GM12878 (cell line): Measurements from ENCODE around the gene PTS. TPM values are rescaled to one million over a fixed set of nuclear protein-coding genes. Genes with fewer than 3 reads are reported as not detected.

Experiments used
- ATAC-seq: fragments of 200-7000 bp; cut with Tn5 transposase; 3 replicates; pipeline ENCODE4 v1.9.1; 2020; ENCODE audit warnings: mild to moderate bottlenecking, moderate library complexity
- BruUV-seq: library from RNA; stranded (reverse); fragments of 400-500 nt; replicated peaks from 2 replicates; lab custom pipeline; 2021; lab: Mats Ljungman, UMichigan
- CTCF ChIA-PET: fragments of 300-600 bp; sonication (Branson Sonifier 250); formaldehyde crosslinking; extraction: SDS; loops from one replicate; lab custom pipeline; 2021; ENCODE audit warnings: inconsistent platforms; lab: Yijun Ruan, JAX
- POLR2A ChIA-PET: fragments of 350-600 bp; formaldehyde crosslinking; extraction: SDS; loops from one replicate; lab custom pipeline; 2021; ENCODE audit warnings: inconsistent platforms; lab: Charles Lee
- RAD21 ChIA-PET: fragments of 300-600 bp; sonication (Branson Sonifier 250); formaldehyde crosslinking; loops from one replicate; lab custom pipeline; 2023; ENCODE audit warnings: antibody characterized with exemption; ENCODE audit not compliant: unreplicated experiment; lab: Charles Lee
- SMC1A ChIA-PET: fragments of 300-600 bp; sonication (Branson Sonifier 250); formaldehyde crosslinking; loops from one replicate; lab custom pipeline; 2023; ENCODE audit not compliant: unreplicated experiment, uncharacterized antibody; lab: Charles Lee
- DNase-seq: peaks from one replicate; pipeline ENCODE4 v3.0.0-alpha.2; 2011; ENCODE audit warnings: low read depth, low spot score
- FAIRE-seq: peaks from 3 replicates; lab custom pipeline; 2011; peaks lifted over from hg19 to GRCh38; lab: Jason Lieb, UNC
- H2AFZ ChIP-seq: 2 replicates; pipeline ENCODE4 v1.6.0; 2011; ENCODE audit warnings: low read depth, low read length, control low read depth; ENCODE audit not compliant: control insufficient read depth
- H3K27ac ChIP-seq: 2 replicates; pipeline ENCODE4 v1.5.1; 2011; ENCODE audit warnings: control low read depth; ENCODE audit not compliant: control insufficient read depth, insufficient read depth
- H3K27me3 ChIP-seq, 2 experiments: replicated peaks in 1 of 2; 2 replicates each; pipeline versions ENCODE4 v1.6.0 to v1.6.1; 2011; ENCODE audit warnings: low read length in 1 of 2; ENCODE audit not compliant: control insufficient read depth in 2 of 2, insufficient read depth in 2 of 2
- H3K36me3 ChIP-seq, 2 experiments: 2 replicates each; pipeline ENCODE4 v1.5.1; 2011; ENCODE audit warnings: low read length in 1 of 2; ENCODE audit not compliant: control insufficient read depth in 2 of 2, insufficient read depth in 2 of 2
- H3K4me1 ChIP-seq: 2 replicates; pipeline ENCODE4 v1.6.1; 2011; ENCODE audit warnings: mild to moderate bottlenecking, low read length, moderate library complexity, mixed read lengths; ENCODE audit not compliant: control insufficient read depth, insufficient read depth
- H3K4me2 ChIP-seq: 2 replicates; pipeline ENCODE4 v1.6.0; 2011; ENCODE audit warnings: control low read depth; ENCODE audit not compliant: control insufficient read depth, insufficient read depth
- H3K4me3 ChIP-seq: fragments of 200-600 bp; sonication (generic); 2 replicates; pipeline ENCODE4 v1.5.1; 2016
- H3K79me2 ChIP-seq: 2 replicates; pipeline ENCODE4 v1.6.0; 2011; ENCODE audit warnings: low read length; ENCODE audit not compliant: control insufficient read depth, insufficient read depth
- H3K9ac ChIP-seq: 2 replicates; pipeline ENCODE4 v1.8.0; 2011; ENCODE audit warnings: low read length, control low read depth, mixed read lengths; ENCODE audit not compliant: control insufficient read depth, insufficient read depth
- H3K9me3 ChIP-seq: replicated peaks from 3 replicates; pipeline ENCODE4 v1.5.1; 2011; ENCODE audit warnings: mild to moderate bottlenecking, low read length; ENCODE audit not compliant: control insufficient read depth, insufficient read depth
- H4K20me1 ChIP-seq: 2 replicates; pipeline ENCODE4 v1.6.0; 2011; ENCODE audit not compliant: control insufficient read depth, insufficient read depth
- CEBPB ChIP-seq, 2 experiments: fragments of 150-350 bp in 1 of 2; IDR thresholded peaks; 2 replicates each; pipeline ENCODE4 v1.6.1; 2012 to 2014; ENCODE audit warnings: low read depth in 2 of 2, low read length in 2 of 2, borderline replicate concordance in 1 of 2, inconsistent platforms in 1 of 2
- ETV6 ChIP-seq, 2 experiments: fragments of 450-650 bp in 1 of 2; IDR thresholded peaks in 1 of 2; conservative IDR thresholded peaks in 1 of 2; 2 replicates each; pipeline ENCODE4 v1.6.1; 2014; ENCODE audit warnings: antibody characterized with exemption in 1 of 2, borderline replicate concordance in 1 of 2, low read depth in 1 of 2, mild to moderate bottlenecking in 1 of 2, moderate library complexity in 1 of 2
- KDM1A ChIP-seq: fragments of 200-600 bp; sonication (generic); IDR thresholded peaks from 2 replicates; pipeline ENCODE4 v1.6.1; 2016; ENCODE audit warnings: borderline replicate concordance
- NFYA ChIP-seq: IDR thresholded peaks from 2 replicates; pipeline ENCODE4 v1.6.1; 2011; ENCODE audit warnings: low read depth, mild to moderate bottlenecking, low read length, improper control_type of control experiment, borderline replicate concordance
- PML ChIP-seq: IDR thresholded peaks from 2 replicates; pipeline ENCODE4 v1.6.1; 2012; ENCODE audit warnings: low read length, inconsistent platforms
- RAD51 ChIP-seq: fragments of 450-650 bp; IDR thresholded peaks from 2 replicates; pipeline ENCODE4 v1.6.1; 2016; ENCODE audit warnings: moderate library complexity, mild to moderate bottlenecking, inconsistent platforms
- SPI1 ChIP-seq: IDR thresholded peaks from 2 replicates; pipeline ENCODE4 v1.6.1; 2011; ENCODE audit warnings: low read depth, mild to moderate bottlenecking, low read length, moderate library complexity, borderline replicate concordance; ENCODE audit not compliant: insufficient read depth
- ZNF274 ChIP-seq: IDR thresholded peaks from one replicate; pipeline ENCODE4 v1.8.0; 2011; ENCODE audit not compliant: insufficient read length, insufficient read depth
- WGBS: methylation state at CpG from one replicate; pipeline ENCODE4 v1.1.6; 2016; ENCODE audit warnings: low lambda C conversion rate; ENCODE audit not compliant: insufficient replicate concordance, insufficient coverage; ENCODE audit errors: missing lambda C conversion rate; 5-methylcytosine and 5-hydroxymethylcytosine counted together
- in situ Hi-C: fragments of 300-500 bp; cut with MboI; formaldehyde crosslinking; loops from 9 replicates; pipeline ENCODE4 v1.14.3; 2018; ENCODE audit warnings: mixed read lengths
- intact Hi-C: fragments of 100-400 bp; cut with micrococcal nuclease; formaldehyde crosslinking; loops from one replicate; pipeline ENCODE4 v1.14.2; 2022; ENCODE audit not compliant: unreplicated experiment
- polyA plus RNA-seq, 11 experiments: library from polyadenylated mRNA; depleted of rRNA in 4 of 11; unstranded in 6 of 11; stranded (reverse) in 5 of 11; fragments of >200 nt; fragmentation: Nextera tagmentation in 4 of 11; fragmentation: Illumina TruSeq in 1 of 11; extraction: Ambion mirVana in 4 of 11; extraction: Trizol in 1 of 11; gene quantifications; 1 replicate in 1 of 11; 2 replicates in 10 of 11; pipeline versions ENCODE4 v1.2.1 to v1.2.3, GENCODE V29; 2011 to 2016; ENCODE audit warnings: inconsistent platforms in 2 of 11, missing spikeins in 2 of 11, low read depth in 1 of 11
- total RNA-seq, 4 experiments: library from RNA; depleted of rRNA in 3 of 4; stranded (reverse); fragments of >200 nt in 3 of 4; fragmentation: Illumina TruSeq in 1 of 4; extraction: Trizol in 1 of 4; gene quantifications; 2 replicates each; pipeline versions ENCODE4 v1.2.1 to v1.2.3, GENCODE V29; 2013 to 2021
- TF ChIP-seq, protein P1 (sequence below): fragments of 450-650 bp; IDR thresholded peaks from 2 replicates; pipeline ENCODE4 v1.6.1; 2014; ENCODE audit warnings: mild to moderate bottlenecking
- TF ChIP-seq, protein P2 (sequence below): IDR thresholded peaks from 2 replicates; pipeline ENCODE4 v1.6.1; 2012; ENCODE audit warnings: mild to moderate bottlenecking, low read depth, low read length
- TF ChIP-seq, protein P3 (sequence below): fragments of 450-650 bp; IDR thresholded peaks from 2 replicates; pipeline ENCODE4 v1.6.1; 2016; ENCODE audit warnings: mild to moderate bottlenecking
- TF ChIP-seq, protein P4 (sequence below): IDR thresholded peaks from 2 replicates; pipeline ENCODE4 v1.6.1; 2012; ENCODE audit warnings: low read length, inconsistent platforms

The PTS gene
- total and polyA plus RNA-seq, 10 of the 15 experiments (the other 5 are each of a cell fraction or from before 2014, with no cell fraction given): 11.7 to 47.6 (median 15.5) TPM

DNA sequence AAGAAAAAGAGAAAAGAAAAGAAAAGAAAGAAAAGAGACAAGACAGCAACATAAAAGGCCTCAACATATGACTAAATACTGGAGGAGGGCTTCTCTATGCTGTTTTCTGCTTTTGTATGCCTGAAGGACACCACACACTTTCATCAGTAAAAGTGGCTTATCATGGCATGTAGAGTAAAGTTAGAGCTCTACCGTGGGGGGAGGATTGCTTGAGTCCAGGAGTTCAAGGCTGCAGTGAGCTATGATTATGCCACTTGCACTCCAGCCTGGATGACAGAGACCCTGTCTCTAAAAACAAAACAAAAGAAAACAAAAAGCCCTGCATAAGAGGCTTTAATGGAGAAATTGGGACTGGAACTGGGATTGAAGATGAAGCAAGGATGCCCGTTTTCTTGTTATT, 5.7 kb downstream of the PTS start (continued):
- no peak for TF ChIP-seq PML
- TF ChIP-seq, protein P1, sequence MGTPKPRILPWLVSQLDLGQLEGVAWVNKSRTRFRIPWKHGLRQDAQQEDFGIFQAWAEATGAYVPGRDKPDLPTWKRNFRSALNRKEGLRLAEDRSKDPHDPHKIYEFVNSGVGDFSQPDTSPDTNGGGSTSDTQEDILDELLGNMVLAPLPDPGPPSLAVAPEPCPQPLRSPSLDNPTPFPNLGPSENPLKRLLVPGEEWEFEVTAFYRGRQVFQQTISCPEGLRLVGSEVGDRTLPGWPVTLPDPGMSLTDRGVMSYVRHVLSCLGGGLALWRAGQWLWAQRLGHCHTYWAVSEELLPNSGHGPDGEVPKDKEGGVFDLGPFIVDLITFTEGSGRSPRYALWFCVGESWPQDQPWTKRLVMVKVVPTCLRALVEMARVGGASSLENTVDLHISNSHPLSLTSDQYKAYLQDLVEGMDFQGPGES: no peak
- no peak for TF ChIP-seq CEBPB (IDR thresholded peaks at IDR 0.05; ENCODE audit: borderline replicate concordance in 1 of 2, low read depth in 2 of 2, low read length in 2 of 2)

DNA sequence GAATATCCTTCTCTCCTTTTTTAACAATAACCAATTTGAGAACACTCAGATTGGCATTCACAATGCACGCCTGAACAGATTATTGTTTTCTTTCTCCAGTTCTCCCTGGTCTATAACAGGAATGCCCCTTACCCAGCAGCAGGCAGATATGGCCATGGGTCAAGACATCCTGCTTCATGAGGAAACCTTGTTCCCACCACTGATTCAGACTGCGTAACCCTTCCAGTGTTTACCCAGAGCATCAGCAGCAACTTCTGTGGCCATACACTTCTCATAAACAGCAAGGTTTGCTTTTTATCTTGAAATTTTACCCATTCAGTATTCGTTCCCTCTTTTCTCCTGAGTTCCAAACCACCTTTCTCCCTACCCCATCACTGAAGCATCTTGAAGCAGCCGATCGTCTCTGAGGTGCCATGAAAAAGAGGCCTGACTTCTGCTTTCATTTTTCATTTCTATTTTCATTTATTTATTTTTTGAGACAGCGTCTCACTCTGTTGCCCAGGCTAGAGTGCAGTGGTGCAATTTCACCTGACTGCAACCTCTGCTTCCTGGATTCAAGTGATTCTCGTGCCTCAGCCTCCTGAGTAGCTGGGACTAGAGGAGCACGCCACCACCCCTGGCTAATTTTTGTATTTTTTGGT, 9.6 kb downstream of the PTS start:
- in situ Hi-C loops: no loop called here
- peaks cover 6% of the 10 kb centered on the region for H3K4me1 ChIP-seq
- peak overlapping the region; percentile 56 for H2AFZ ChIP-seq
- no TSS peak for BruUV-seq
- H3K36me3 ChIP-seq: peaks cover 4 to 10% of the 10 kb centered on the region in 2 experiments; a peak in 3 of 4 replicates
- H3K79me2 ChIP-seq: no peaks in the 10 kb centered on the region
- WGBS: 26% methylated on average over 6 of the region's 8 CpGs
- no peaks in the 10 kb centered on the region for H4K20me1 ChIP-seq
- peak overlapping the region; percentile 19 for H3K27ac ChIP-seq
- intact Hi-C loops: no loop called here
- peak overlapping the region; percentile 38; the same call in 1 of the 2 replicates for H3K9ac ChIP-seq
- peak; percentile 42; the same call in 2 of the 3 replicates for ATAC-seq
- ChIA-PET RAD21 (no interaction called here), CTCF (interaction anchor here (1.4 kb wide), 1 partner anchor 45 kb away, joined by 4 read pairs; no protein-coding TSS in a partner anchor), SMC1A (interaction anchor here (1.2 to 1.3 kb wide), 2 partner anchors 8 to 44 kb away, joined by 6 to 8 read pairs; no protein-coding TSS in a partner anchor), POLR2A (no interaction called here)
- H3K27me3 ChIP-seq: no peaks in the 10 kb centered on the region
- H3K9me3 ChIP-seq: no peaks in the 10 kb centered on the region
- no peak for DNase-seq
- H3K4me2 ChIP-seq: peak overlapping the region; percentile 88
- no peak for FAIRE-seq
- H3K4me3 ChIP-seq: peak overlapping the region; percentile 15; the same call in 1 of the 2 replicates
- TF ChIP-seq ETV6 (conservative IDR thresholded peaks at IDR 0.05 in 1 of 2, IDR thresholded peaks at IDR 0.05 in 1 of 2; ENCODE audit: borderline replicate concordance in 1 of 2, low read depth in 1 of 2): no peak
- no peak for TF ChIP-seq KDM1A
- no peak for TF ChIP-seq RAD51
- TF ChIP-seq, protein P2, sequence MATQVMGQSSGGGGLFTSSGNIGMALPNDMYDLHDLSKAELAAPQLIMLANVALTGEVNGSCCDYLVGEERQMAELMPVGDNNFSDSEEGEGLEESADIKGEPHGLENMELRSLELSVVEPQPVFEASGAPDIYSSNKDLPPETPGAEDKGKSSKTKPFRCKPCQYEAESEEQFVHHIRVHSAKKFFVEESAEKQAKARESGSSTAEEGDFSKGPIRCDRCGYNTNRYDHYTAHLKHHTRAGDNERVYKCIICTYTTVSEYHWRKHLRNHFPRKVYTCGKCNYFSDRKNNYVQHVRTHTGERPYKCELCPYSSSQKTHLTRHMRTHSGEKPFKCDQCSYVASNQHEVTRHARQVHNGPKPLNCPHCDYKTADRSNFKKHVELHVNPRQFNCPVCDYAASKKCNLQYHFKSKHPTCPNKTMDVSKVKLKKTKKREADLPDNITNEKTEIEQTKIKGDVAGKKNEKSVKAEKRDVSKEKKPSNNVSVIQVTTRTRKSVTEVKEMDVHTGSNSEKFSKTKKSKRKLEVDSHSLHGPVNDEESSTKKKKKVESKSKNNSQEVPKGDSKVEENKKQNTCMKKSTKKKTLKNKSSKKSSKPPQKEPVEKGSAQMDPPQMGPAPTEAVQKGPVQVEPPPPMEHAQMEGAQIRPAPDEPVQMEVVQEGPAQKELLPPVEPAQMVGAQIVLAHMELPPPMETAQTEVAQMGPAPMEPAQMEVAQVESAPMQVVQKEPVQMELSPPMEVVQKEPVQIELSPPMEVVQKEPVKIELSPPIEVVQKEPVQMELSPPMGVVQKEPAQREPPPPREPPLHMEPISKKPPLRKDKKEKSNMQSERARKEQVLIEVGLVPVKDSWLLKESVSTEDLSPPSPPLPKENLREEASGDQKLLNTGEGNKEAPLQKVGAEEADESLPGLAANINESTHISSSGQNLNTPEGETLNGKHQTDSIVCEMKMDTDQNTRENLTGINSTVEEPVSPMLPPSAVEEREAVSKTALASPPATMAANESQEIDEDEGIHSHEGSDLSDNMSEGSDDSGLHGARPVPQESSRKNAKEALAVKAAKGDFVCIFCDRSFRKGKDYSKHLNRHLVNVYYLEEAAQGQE: no peak
- no peak for TF ChIP-seq NFYA
- no peak for TF ChIP-seq ZNF274
- TF ChIP-seq, protein P3, sequence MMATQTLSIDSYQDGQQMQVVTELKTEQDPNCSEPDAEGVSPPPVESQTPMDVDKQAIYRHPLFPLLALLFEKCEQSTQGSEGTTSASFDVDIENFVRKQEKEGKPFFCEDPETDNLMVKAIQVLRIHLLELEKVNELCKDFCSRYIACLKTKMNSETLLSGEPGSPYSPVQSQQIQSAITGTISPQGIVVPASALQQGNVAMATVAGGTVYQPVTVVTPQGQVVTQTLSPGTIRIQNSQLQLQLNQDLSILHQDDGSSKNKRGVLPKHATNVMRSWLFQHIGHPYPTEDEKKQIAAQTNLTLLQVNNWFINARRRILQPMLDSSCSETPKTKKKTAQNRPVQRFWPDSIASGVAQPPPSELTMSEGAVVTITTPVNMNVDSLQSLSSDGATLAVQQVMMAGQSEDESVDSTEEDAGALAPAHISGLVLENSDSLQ: no peak
- TF ChIP-seq, protein P4, sequence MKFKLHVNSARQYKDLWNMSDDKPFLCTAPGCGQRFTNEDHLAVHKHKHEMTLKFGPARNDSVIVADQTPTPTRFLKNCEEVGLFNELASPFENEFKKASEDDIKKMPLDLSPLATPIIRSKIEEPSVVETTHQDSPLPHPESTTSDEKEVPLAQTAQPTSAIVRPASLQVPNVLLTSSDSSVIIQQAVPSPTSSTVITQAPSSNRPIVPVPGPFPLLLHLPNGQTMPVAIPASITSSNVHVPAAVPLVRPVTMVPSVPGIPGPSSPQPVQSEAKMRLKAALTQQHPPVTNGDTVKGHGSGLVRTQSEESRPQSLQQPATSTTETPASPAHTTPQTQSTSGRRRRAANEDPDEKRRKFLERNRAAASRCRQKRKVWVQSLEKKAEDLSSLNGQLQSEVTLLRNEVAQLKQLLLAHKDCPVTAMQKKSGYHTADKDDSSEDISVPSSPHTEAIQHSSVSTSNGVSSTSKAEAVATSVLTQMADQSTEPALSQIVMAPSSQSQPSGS: no peak
- no peak for TF ChIP-seq SPI1
